Transverse colon (tissue), 3 donors: ENCODE results near the gene TNRC6B.

Experiments used
- POLR2A ChIP-seq: fragments of 450-650 bp; IDR thresholded peaks from one replicate; pipeline ENCODE4 v1.6.1; 2016; ENCODE audit warnings: antibody characterized with exemption, mild to moderate bottlenecking, moderate library complexity
- POLR2AphosphoS5 ChIP-seq, 3 donors: sonication (generic); formaldehyde crosslinking; IDR thresholded peaks; one replicate each; pipeline ENCODE4 v1.6.1; 2016; ENCODE audit warnings: antibody characterized with exemption in 3 of 3

GRCh38 chr22:40215266-40215665 is 37.5 kb downstream of the TNRC6B start:
- TF ChIP-seq POLR2AphosphoS5 (IDR thresholded peaks at IDR 0.05): no peak
- TF ChIP-seq POLR2A: no peak
